Measurements from ENCODE around the gene WFIKKN2.

DNA sequence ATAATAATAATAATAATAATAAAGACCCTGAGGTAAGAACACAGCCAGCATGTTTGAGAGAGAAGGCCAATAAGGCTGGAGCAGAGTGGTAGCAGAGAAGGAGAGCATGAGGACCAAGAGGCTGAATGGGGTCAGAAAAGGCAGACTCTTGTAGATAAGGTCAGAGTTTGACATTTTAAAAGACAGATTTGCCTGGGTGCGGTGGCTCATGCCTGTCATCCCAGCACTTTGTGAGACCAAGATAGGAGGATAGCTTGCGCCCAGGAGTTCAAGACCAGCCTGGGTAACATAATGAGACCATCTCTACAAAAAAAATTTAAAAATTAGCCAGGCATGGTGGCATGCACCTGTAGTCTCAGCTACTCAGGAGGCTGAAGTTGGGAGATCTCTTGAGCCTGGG lies 11.0 kb upstream of the WFIKKN2 start:
- TF ChIP-seq, protein P1, sequence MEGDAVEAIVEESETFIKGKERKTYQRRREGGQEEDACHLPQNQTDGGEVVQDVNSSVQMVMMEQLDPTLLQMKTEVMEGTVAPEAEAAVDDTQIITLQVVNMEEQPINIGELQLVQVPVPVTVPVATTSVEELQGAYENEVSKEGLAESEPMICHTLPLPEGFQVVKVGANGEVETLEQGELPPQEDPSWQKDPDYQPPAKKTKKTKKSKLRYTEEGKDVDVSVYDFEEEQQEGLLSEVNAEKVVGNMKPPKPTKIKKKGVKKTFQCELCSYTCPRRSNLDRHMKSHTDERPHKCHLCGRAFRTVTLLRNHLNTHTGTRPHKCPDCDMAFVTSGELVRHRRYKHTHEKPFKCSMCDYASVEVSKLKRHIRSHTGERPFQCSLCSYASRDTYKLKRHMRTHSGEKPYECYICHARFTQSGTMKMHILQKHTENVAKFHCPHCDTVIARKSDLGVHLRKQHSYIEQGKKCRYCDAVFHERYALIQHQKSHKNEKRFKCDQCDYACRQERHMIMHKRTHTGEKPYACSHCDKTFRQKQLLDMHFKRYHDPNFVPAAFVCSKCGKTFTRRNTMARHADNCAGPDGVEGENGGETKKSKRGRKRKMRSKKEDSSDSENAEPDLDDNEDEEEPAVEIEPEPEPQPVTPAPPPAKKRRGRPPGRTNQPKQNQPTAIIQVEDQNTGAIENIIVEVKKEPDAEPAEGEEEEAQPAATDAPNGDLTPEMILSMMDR (IDR thresholded peaks at IDR 0.05), result no peak
- TF ChIP-seq POLR2A (IDR thresholded peaks at IDR 0.05), result no peak

Measured in uterus (tissue), 2 donors.